Neural cell (in vitro differentiated cells): ENCODE data around the gene IPO13.

Experiments
- EZH2 ChIP-seq: fragments of 200-600, 300-800 bp; shearing (Covaris generic), sonication (generic); IDR thresholded peaks from 2 replicates; pipeline ENCODE4 v1.6.1; 2014; ENCODE audit warnings: antibody characterized with exemption, low read length, borderline replicate concordance, mild to moderate bottlenecking; ENCODE audit not compliant: insufficient read depth, poor library complexity, severe bottlenecking
- POLR2AphosphoS5 ChIP-seq: IDR thresholded peaks from 2 replicates; pipeline ENCODE4 v1.6.1; 2012
- TF ChIP-seq, protein P1 (sequence below): fragments of 450-650 bp; IDR thresholded peaks from 2 replicates; pipeline ENCODE4 v1.5.1; 2014; ENCODE audit warnings: antibody characterized with exemption, mild to moderate bottlenecking, moderate library complexity; ENCODE audit not compliant: poor library complexity, severe bottlenecking

DNA sequence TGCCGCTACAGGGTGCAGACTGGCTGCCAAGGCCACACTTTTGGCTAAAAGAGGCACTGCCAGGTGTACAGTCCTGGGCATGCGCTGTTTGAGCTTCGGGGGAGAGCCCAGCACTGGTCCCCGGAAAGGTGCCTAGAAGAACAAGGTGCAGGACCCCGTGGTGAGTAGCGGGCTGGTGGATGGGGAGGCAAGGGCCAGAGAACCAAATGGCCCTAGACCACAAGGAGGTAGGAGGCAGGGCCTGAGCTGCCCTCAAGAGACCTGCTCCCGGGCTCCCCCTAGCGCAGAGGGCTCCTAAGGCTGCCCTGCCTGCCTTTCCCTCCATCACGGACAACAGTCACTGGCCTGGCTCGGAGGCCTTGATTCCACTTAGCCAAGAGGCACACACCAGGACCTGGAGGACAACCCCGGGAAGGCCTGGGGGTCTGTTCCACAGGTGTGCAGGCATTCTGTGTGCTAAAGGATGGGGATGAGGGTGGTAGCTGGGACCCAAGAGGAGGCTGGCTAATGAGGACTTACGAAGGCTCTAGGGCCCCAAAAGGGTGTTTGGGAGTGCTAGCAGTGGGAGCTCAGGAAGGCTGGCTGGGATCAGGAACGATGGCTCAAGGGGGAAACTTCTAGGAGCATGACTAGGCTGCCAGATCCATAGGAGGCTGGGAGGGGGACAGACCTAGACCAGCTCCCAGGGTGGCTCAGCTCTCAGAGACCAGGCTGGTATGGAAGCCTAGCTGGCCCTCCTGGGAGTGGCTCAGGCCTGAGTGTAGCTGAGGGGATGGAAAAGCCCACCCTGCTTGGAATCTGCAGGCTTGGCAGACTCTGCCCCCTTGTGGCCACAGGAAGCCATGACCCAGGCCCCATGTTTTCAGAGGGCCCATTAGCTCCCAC lies 12.4 kb upstream of the IPO13 start:
- TF ChIP-seq, protein P1, sequence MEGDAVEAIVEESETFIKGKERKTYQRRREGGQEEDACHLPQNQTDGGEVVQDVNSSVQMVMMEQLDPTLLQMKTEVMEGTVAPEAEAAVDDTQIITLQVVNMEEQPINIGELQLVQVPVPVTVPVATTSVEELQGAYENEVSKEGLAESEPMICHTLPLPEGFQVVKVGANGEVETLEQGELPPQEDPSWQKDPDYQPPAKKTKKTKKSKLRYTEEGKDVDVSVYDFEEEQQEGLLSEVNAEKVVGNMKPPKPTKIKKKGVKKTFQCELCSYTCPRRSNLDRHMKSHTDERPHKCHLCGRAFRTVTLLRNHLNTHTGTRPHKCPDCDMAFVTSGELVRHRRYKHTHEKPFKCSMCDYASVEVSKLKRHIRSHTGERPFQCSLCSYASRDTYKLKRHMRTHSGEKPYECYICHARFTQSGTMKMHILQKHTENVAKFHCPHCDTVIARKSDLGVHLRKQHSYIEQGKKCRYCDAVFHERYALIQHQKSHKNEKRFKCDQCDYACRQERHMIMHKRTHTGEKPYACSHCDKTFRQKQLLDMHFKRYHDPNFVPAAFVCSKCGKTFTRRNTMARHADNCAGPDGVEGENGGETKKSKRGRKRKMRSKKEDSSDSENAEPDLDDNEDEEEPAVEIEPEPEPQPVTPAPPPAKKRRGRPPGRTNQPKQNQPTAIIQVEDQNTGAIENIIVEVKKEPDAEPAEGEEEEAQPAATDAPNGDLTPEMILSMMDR: peak; percentile 82
- TF ChIP-seq EZH2 (no peak), POLR2AphosphoS5 (peak; percentile 6)
